DOHH2 (cell line): ENCODE measurements around the gene ARHGAP44.

Experiments
- CTCF ChIP-seq: fragments of 200-600 bp; sonication (generic); IDR thresholded peaks from one replicate; pipeline ENCODE4 v1.5.1; 2014; ENCODE audit warnings: antibody characterized with exemption, mild to moderate bottlenecking, low read depth, low read length; ENCODE audit not compliant: poor library complexity, severe bottlenecking
- EZH2phosphoT487 ChIP-seq: fragments of 200-600 bp; sonication (generic); IDR thresholded peaks from 2 replicates; pipeline ENCODE4 v1.6.1; 2017; ENCODE audit warnings: borderline replicate concordance, mild to moderate bottlenecking, antibody characterized with exemption, low read length, moderate library complexity, mixed read lengths

GRCh38 chr17:12794919-12795532 lies 5.7 kb downstream of the ARHGAP44 start:
- TF ChIP-seq CTCF (no peak), EZH2phosphoT487 (no peak)
